MM.1S (cell line): ENCODE results near the gene EXOC7.

ENCODE experiments used
- DNase-seq: peaks from one replicate; pipeline ENCODE4 v3.0.0-alpha.2; 2015
- H2AFZ ChIP-seq: fragments of 300-600 bp; sonication (generic); 2 replicates; pipeline ENCODE4 v1.6.0; 2016; ENCODE audit warnings: antibody characterized with exemption, low read length
- H3F3A ChIP-seq: fragments of 300-600 bp; sonication (generic); 2 replicates; pipeline ENCODE4 v1.6.1; 2016; ENCODE audit warnings: mild to moderate bottlenecking, antibody characterized with exemption, low read length, moderate library complexity, mixed read lengths; ENCODE audit not compliant: insufficient read depth
- H3K27ac ChIP-seq: fragments of 300-600 bp; sonication (generic); 2 replicates; pipeline ENCODE4 v1.5.1; 2016; ENCODE audit warnings: mild to moderate bottlenecking, low read length
- H3K27me3 ChIP-seq: fragments of 300-600 bp; sonication (generic); replicated peaks from 2 replicates; pipeline ENCODE4 v1.6.0; 2016; ENCODE audit warnings: low read length; ENCODE audit not compliant: insufficient read depth
- H3K36me3 ChIP-seq: fragments of 300-600 bp; sonication (generic); replicated peaks from 2 replicates; pipeline ENCODE4 v1.6.1; 2016; ENCODE audit warnings: mild to moderate bottlenecking, low read length, mixed read lengths; ENCODE audit not compliant: insufficient read depth
- H3K4me1 ChIP-seq: fragments of 300-600 bp; sonication (generic); 2 replicates; pipeline ENCODE4 v1.6.1; 2016; ENCODE audit warnings: low read length, mixed read lengths
- H3K4me2 ChIP-seq: fragments of 300-600 bp; sonication (generic); 2 replicates; pipeline ENCODE4 v1.6.0; 2016; ENCODE audit warnings: low read depth, low read length
- H3K4me3 ChIP-seq: fragments of 300-600 bp; sonication (generic); 2 replicates; pipeline ENCODE4 v1.5.1; 2016; ENCODE audit warnings: low read length, mixed read lengths
- H3K79me2 ChIP-seq: fragments of 300-600 bp; sonication (generic); 2 replicates; pipeline ENCODE4 v1.6.1; 2016; ENCODE audit warnings: mixed run types, low read length, mixed read lengths
- H3K9ac ChIP-seq: fragments of 300-600 bp; sonication (generic); 2 replicates; pipeline ENCODE4 v1.6.1; 2016; ENCODE audit warnings: low read length, mixed read lengths
- H3K9me2 ChIP-seq: fragments of 300-600 bp; sonication (generic); replicated peaks from 2 replicates; pipeline ENCODE4 v1.6.1; 2016; ENCODE audit warnings: mild to moderate bottlenecking, low read length, mixed read lengths; ENCODE audit not compliant: insufficient read depth
- H3K9me3 ChIP-seq: fragments of 300-600 bp; sonication (generic); replicated peaks from 2 replicates; pipeline ENCODE4 v1.6.1; 2016; ENCODE audit warnings: mild to moderate bottlenecking, low read length, mixed read lengths; ENCODE audit not compliant: insufficient read depth
- H4K20me1 ChIP-seq: fragments of 300-600 bp; sonication (generic); 2 replicates; pipeline ENCODE4 v1.6.1; 2016; ENCODE audit warnings: mild to moderate bottlenecking, low read length, moderate library complexity, mixed read lengths; ENCODE audit not compliant: insufficient read depth
- EZH2 ChIP-seq: fragments of 300-600 bp; sonication (generic); optimal IDR thresholded peaks from 2 replicates; pipeline ENCODE3; 2017; ENCODE audit warnings: low read depth, mild to moderate bottlenecking, antibody characterized with exemption, low read length, mixed read lengths
- EZH2phosphoT487 ChIP-seq: fragments of 300-600 bp; sonication (generic); IDR thresholded peaks from 2 replicates; pipeline ENCODE4 v1.6.1; 2018; ENCODE audit warnings: antibody characterized with exemption, low read length
- TF ChIP-seq, protein P1 (sequence below): fragments of 300-600 bp; sonication (generic); IDR thresholded peaks from 2 replicates; pipeline ENCODE4 v1.5.1; 2016; ENCODE audit warnings: antibody characterized with exemption, low read length, mixed read lengths

Gene EXOC7

DNA sequence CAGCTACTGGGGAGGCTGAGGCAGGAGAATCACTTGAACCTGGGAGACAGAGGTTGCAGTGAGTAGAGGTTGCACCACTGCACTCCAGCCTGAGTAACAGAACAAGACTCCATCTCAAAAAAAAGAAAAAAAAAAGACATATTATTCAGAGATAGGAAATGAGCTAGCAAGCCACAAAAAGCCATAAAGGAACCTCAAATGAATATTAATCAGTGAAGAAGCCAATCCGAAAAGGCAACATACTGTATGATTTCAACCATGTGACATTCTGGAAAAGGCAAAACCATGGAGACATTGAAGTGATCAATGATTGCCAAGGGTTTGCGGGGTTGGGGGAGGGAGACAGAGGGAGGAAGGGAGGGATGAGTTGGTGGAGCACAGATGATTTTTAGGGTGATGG lies 8.4 kb upstream of the EXOC7 start:
- Histone ChIP-seq H3K27ac (no peak overlapping the region), H3K4me1 (no peaks in the 10 kb centered on the region), H3K9ac (no peak overlapping the region), H3K9me3 (no peaks in the 10 kb centered on the region), H3K9me2 (no peaks in the 10 kb centered on the region), H3K27me3 (no peaks in the 10 kb centered on the region), H3K36me3 (no peaks in the 10 kb centered on the region), H3F3A (no peaks in the 10 kb centered on the region), H2AFZ (no peak overlapping the region), H3K79me2 (no peaks in the 10 kb centered on the region), H4K20me1 (no peaks in the 10 kb centered on the region), H3K4me2 (no peak overlapping the region), H3K4me3 (no peak overlapping the region)
- TF ChIP-seq, protein P1, sequence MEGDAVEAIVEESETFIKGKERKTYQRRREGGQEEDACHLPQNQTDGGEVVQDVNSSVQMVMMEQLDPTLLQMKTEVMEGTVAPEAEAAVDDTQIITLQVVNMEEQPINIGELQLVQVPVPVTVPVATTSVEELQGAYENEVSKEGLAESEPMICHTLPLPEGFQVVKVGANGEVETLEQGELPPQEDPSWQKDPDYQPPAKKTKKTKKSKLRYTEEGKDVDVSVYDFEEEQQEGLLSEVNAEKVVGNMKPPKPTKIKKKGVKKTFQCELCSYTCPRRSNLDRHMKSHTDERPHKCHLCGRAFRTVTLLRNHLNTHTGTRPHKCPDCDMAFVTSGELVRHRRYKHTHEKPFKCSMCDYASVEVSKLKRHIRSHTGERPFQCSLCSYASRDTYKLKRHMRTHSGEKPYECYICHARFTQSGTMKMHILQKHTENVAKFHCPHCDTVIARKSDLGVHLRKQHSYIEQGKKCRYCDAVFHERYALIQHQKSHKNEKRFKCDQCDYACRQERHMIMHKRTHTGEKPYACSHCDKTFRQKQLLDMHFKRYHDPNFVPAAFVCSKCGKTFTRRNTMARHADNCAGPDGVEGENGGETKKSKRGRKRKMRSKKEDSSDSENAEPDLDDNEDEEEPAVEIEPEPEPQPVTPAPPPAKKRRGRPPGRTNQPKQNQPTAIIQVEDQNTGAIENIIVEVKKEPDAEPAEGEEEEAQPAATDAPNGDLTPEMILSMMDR = no peak
- no peak for TF ChIP-seq EZH2phosphoT487
- TF ChIP-seq EZH2 = no peak
- DNase-seq = no peak

- Histone ChIP-seq H3K79me2 (peaks cover 11% of the 10 kb centered on the region), H2AFZ (no peak overlapping the region), H3K9me3 (no peaks in the 10 kb centered on the region), H3K36me3 (no peaks in the 10 kb centered on the region), H4K20me1 (no peaks in the 10 kb centered on the region), H3K9me2 (no peaks in the 10 kb centered on the region), H3K4me2 (no peak overlapping the region), H3K27me3 (no peaks in the 10 kb centered on the region), H3K4me3 (no peak overlapping the region), H3F3A (no peaks in the 10 kb centered on the region), H3K9ac (no peak overlapping the region), H3K4me1 (peaks cover 5% of the 10 kb centered on the region; the same call in 1 of the 2 replicates), H3K27ac (no peak overlapping the region)
- TF ChIP-seq, protein P1 = no peak
- TF ChIP-seq EZH2 = no peak
- TF ChIP-seq EZH2phosphoT487 = no peak
- peak; percentile 36 for DNase-seq
These were observed 3.9 kb upstream of the EXOC7 start for GRCh38 chr17:76107509-76107908.

GRCh38 chr17:76106703-76107102 lies 3.1 kb upstream of the EXOC7 start:
- Histone ChIP-seq H4K20me1 (no peaks in the 10 kb centered on the region), H3K27ac (no peak overlapping the region), H3K9me3 (no peaks in the 10 kb centered on the region), H3K79me2 (peaks cover 15% of the 10 kb centered on the region), H3K4me3 (no peak overlapping the region), H3K4me1 (peaks cover 5% of the 10 kb centered on the region; the same call in 1 of the 2 replicates), H3K27me3 (no peaks in the 10 kb centered on the region), H2AFZ (no peak overlapping the region), H3F3A (no peaks in the 10 kb centered on the region), H3K4me2 (no peak overlapping the region), H3K9me2 (no peaks in the 10 kb centered on the region), H3K36me3 (no peaks in the 10 kb centered on the region), H3K9ac (no peak overlapping the region)
- no peak for DNase-seq
- TF ChIP-seq, protein P1 = no peak
- TF ChIP-seq EZH2phosphoT487 = no peak
- TF ChIP-seq EZH2 = no peak
